Heart right ventricle (tissue), 16 donors: ENCODE data around the gene CCDC172. TPM values are rescaled to one million over a fixed set of nuclear protein-coding genes. Genes with fewer than 3 reads are reported as not detected.

Experiments
- ATAC-seq, 8 donors: fragments of 200-7000 bp; cut with Tn5 transposase; one replicate each; pipeline ENCODE4 v1.9.1; 2020; ENCODE audit warnings: mild to moderate bottlenecking in 8 of 8, moderate library complexity in 8 of 8, moderate number of reproducible peaks in 1 of 8
- DNase-seq, 2 donors: peaks; one replicate each; pipeline ENCODE4 v3.0.0-alpha.2; 2020
- H3K27ac ChIP-seq, 10 donors: fragments of 200-600 bp; sonication (generic) in 2 of 10; one replicate each; pipeline versions ENCODE4 v1.5.0 to v1.8.0; 2020 to 2022; ENCODE audit warnings: mild to moderate bottlenecking in 3 of 10
- H3K27me3 ChIP-seq, 7 donors: fragments of 200-600 bp; one replicate each; pipeline ENCODE4 v1.8.0; 2021 to 2022; ENCODE audit warnings: mild to moderate bottlenecking in 2 of 7
- H3K36me3 ChIP-seq, 9 donors: fragments of 200-600 bp; sonication (generic) in 1 of 9; one replicate each; pipeline versions ENCODE4 v1.5.0 to v1.8.0; 2020 to 2022; ENCODE audit warnings: mild to moderate bottlenecking in 2 of 9
- H3K4me1 ChIP-seq, 9 donors: fragments of 200-600 bp; sonication (generic) in 1 of 9; one replicate each; pipeline versions ENCODE4 v1.5.0 to v1.8.0; 2020 to 2022; ENCODE audit warnings: mild to moderate bottlenecking in 4 of 9
- H3K4me3 ChIP-seq, 10 donors: fragments of 200-600 bp; sonication (generic) in 2 of 10; one replicate each; pipeline versions ENCODE4 v1.5.0 to v1.8.0; 2020 to 2022; ENCODE audit warnings: mild to moderate bottlenecking in 7 of 10, moderate library complexity in 2 of 10
- H3K9me3 ChIP-seq, 11 donors: fragments of 200-600 bp in 10 of 11; sonication (generic) in 2 of 11; one replicate each; pipeline versions ENCODE4 v1.5.0 to v1.8.0; 2013 to 2022; ENCODE audit warnings: mild to moderate bottlenecking in 2 of 11, control low read depth in 1 of 11, moderate library complexity in 1 of 11
- CTCF ChIP-seq, 9 donors: fragments of 200-600 bp; sonication (generic) in 2 of 9; IDR thresholded peaks; one replicate each; pipeline versions ENCODE4 v1.5.0 to v1.8.0; 2021 to 2022; ENCODE audit warnings: antibody characterized with exemption in 9 of 9, mild to moderate bottlenecking in 5 of 9, moderate library complexity in 1 of 9
- WGBS, 2 donors: extraction: QIAGEN DNeasy Blood & Tissue Kit; methylation state at CpG; one replicate each; pipeline ENCODE4 v1.1.7; 2013; ENCODE audit warnings: inconsistent platforms in 1 of 2; 5-methylcytosine and 5-hydroxymethylcytosine counted together
- intact Hi-C, 10 donors: fragments of 100-400 bp; cut with DNase I; formaldehyde crosslinking; loops; one replicate each; pipeline versions ENCODE4 v1.11.1 to v1.14.2; 2022
- polyA plus RNA-seq, 2 donors: library from polyadenylated mRNA; stranded (reverse); fragments of 200-250 nt; gene quantifications; one replicate each; pipeline ENCODE4 v1.2.3, GENCODE V29; 2013
- total RNA-seq, 10 donors: library from RNA; stranded (reverse); fragmentation: NEBNext Ultra II Directional in 3 of 10; extraction: Animal tissue kit (Norgen Biotek cat#: 25700) in 3 of 10; gene quantifications; one replicate each; pipeline versions ENCODE4 v1.2.1 to v1.2.4, GENCODE V29; 2021 to 2023
- donor health status: Arrhythmogenic right ventricular cardiomyopathy.
- donor health status: ischemic (EF 13 %, LVEDD 7.1; RV severe dilation, severe dysfunction).
- donor health status: healthy with polysubstance abuse.
- donor health status: DM: no; HTN: yes; CAD: no.
- donor health status: DM: no; HTN: no; CAD: no.
- donor health status: ischemic (EF 25% LVEDD 6.9; RV normal size, moderate dysfunction).
- donor health status: ischemic (EF 25% LVEDD 5.7; RV mildly dilated, moderate dysfunction).
- donor health status: healthy.
- donor health status: DM: yes; HTN: yes; CAD: no.
- donor health status: Ischemic cardiomyopathy.
- donor health status: ischemic (EF 35%, LVEDD 5.7; RV mildly dilated, moderate dysfunction).
- donor health status: nonischemic (EF 11% LVEDD 7.7; RV severe dilation, severe dysfunction).
- donor health status: DM: yes; HTN: yes; CAD: no.
- donor health status: PGD.
- donor health status: ischemic (EF 29% LVEDD 5.4; RV normal size, mild dysfunction).
- donor health status: nonischemic (EF 23%, LVEDD 6.1; RV moderate dilation, normal function).

The CCDC172 gene
- total and polyA plus RNA-seq, 12 donors: not detected

GRCh38 chr10:116408719-116409118, 84.5 kb downstream of the CCDC172 start:
- ATAC-seq: no peak
- H3K36me3 ChIP-seq: no peaks in the 10 kb centered on the region
- TF ChIP-seq CTCF (IDR thresholded peaks at IDR 0.05): no peak
- DNase-seq: no peak
- H3K27ac ChIP-seq: no peak overlapping the region
- no peaks in the 10 kb centered on the region for H3K9me3 ChIP-seq
- WGBS, 2 donors: 36 to 45% methylated on average over 7 of the region's 7 CpGs
- H3K4me1 ChIP-seq: no peaks in the 10 kb centered on the region
- no peak overlapping the region for H3K4me3 ChIP-seq
- intact Hi-C loops: no loop called here
- peaks cover 0 to 3% (median 0%) of the 10 kb centered on the region in 7 donors for H3K27me3 ChIP-seq

- H3K4me3 ChIP-seq: no peak overlapping the region
- H3K9me3 ChIP-seq: no peaks in the 10 kb centered on the region
- peaks cover 0 to 3% (median 0%) of the 10 kb centered on the region in 7 donors for H3K27me3 ChIP-seq
- WGBS, 2 donors: 82% methylated on average over 5 of the region's 5 CpGs
- no peaks in the 10 kb centered on the region for H3K36me3 ChIP-seq
- intact Hi-C loops: no loop called here
- ATAC-seq (no peak), DNase-seq (no peak)
- no peak for TF ChIP-seq CTCF (IDR thresholded peaks at IDR 0.05)
- H3K4me1 ChIP-seq: no peaks in the 10 kb centered on the region
- H3K27ac ChIP-seq: no peak overlapping the region
Measured at GRCh38 chr10:116410351-116410750, 86.1 kb downstream of the CCDC172 start.

- no peaks in the 10 kb centered on the region for H3K4me1 ChIP-seq
- ATAC-seq (no peak), DNase-seq (no peak)
- H3K27ac ChIP-seq: no peak overlapping the region
- no peak overlapping the region for H3K4me3 ChIP-seq
- H3K27me3 ChIP-seq: peaks cover 0 to 2% (median 0%) of the 10 kb centered on the region in 7 donors
- H3K36me3 ChIP-seq: no peaks in the 10 kb centered on the region
- H3K9me3 ChIP-seq: no peaks in the 10 kb centered on the region
- TF ChIP-seq CTCF (IDR thresholded peaks at IDR 0.05): no peak
- 54 to 56% methylated on average over 2 of the region's 2 CpGs for WGBS, 2 donors
- intact Hi-C loops: no loop called here
Measured at GRCh38 chr10:116417821-116418220, 93.6 kb downstream of the CCDC172 start.

GRCh38 chr10:116418389-116418788, 94.1 kb downstream of the CCDC172 start:
- no peak for TF ChIP-seq CTCF (IDR thresholded peaks at IDR 0.05)
- Histone ChIP-seq H3K4me3 (no peak overlapping the region), H3K27ac (no peak overlapping the region), H3K4me1 (no peaks in the 10 kb centered on the region), H3K36me3 (no peaks in the 10 kb centered on the region), H3K27me3 (no peaks in the 10 kb centered on the region), H3K9me3 (no peaks in the 10 kb centered on the region)
- intact Hi-C loops: no loop called here
- ATAC-seq (no peak), DNase-seq (no peak)
- WGBS, 2 donors: 50 to 56% methylated on average over 1 of the region's 1 CpG
